Measurements from ENCODE around the gene ODAD4.
A peak's percentile ranks its signal among the peaks of the same experiment; 100 is the strongest.

ODAD4 gene, protein sequence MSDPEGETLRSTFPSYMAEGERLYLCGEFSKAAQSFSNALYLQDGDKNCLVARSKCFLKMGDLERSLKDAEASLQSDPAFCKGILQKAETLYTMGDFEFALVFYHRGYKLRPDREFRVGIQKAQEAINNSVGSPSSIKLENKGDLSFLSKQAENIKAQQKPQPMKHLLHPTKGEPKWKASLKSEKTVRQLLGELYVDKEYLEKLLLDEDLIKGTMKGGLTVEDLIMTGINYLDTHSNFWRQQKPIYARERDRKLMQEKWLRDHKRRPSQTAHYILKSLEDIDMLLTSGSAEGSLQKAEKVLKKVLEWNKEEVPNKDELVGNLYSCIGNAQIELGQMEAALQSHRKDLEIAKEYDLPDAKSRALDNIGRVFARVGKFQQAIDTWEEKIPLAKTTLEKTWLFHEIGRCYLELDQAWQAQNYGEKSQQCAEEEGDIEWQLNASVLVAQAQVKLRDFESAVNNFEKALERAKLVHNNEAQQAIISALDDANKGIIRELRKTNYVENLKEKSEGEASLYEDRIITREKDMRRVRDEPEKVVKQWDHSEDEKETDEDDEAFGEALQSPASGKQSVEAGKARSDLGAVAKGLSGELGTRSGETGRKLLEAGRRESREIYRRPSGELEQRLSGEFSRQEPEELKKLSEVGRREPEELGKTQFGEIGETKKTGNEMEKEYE

DNA sequence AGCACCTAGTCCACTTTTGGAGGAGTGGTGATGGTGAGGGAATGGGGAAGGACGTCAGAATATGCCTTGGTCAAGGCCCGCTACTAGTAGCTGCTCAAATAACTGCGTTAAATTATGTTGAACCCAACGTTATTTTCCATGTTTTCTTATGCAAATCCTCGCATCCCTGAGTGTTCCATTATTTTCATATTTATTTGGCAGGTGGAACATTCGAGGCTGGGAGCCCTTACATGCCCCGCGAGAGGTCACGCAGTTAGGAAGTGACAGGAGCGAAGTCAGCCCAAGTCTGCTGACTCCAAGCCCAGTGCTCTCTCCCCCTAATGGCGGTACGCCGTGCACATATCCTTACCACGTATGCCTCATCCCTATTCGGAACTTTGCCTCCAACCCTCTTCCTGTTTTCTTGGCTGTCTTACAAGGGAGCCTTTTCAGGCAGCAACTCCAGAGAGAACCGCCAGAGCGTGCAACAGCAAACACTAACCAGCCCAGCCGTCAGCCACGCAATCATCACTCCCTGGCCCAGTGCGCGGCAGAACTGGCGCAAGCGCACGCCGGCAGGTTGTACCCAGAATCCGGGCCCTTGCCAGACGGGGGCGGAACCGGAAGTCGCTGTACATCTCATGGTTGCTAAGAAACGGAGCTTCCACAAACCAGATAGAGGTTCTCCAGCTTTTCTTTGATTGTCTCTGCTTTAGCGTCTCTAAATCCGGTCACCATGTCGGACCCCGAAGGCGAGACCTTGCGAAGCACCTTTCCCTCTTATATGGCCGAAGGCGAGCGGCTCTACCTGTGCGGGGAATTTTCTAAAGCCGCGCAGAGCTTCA is at the start of gene ODAD4:
Gene ODAD4 (plus strand): TSS at position 609 of the 824 bp plus-strand sequence. CDS start 107 bp downstream, at position 716.
- peak; percentile 91 to 93 for DNase-seq (ENCODE audit: low read depth in 1 of 2, low spot score in 1 of 2)

DNA sequence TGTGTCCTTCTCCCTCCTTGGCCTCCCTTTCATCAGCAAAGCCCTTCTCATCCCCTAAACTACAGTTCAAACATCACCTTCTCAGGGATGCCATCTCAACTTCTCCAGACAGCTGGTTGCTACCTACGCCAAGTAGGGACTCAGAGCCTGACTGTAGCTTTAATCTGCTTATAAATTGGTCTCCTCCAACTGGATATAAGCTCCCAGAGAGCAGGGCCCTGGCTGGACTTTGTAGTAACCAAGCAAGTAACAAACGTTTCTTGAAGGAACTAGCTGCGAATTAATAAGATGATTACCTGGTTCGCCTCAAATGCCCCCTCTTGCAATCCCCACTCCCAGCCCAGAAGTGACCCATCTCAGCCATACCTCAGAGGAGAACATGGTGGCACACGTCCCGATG is 47.7 kb upstream of the ODAD4 start:
- DNase-seq (ENCODE audit: low read depth in 1 of 2, low spot score in 1 of 2): no peak

DNA sequence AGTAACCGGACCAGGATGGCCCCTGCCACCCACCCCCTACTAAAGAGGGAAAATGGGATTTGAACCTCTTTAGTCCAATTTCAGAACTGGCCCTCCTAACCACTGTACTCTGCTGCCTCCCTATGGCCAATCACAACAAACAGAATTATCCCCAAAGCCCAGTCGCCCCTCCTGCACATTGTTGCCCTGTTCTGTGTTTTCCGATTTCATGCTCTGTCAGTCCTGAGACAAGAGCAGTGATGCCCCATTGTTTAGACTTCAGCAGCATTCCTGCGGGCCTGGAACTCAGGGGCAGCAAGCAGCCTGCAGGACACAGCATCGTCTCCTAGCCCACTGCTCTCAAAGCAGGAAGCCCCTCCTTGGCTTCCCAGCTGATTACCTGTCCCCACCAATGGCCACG is 44.7 kb upstream of the ODAD4 start:
- DNase-seq (ENCODE audit: low read depth in 1 of 2, low spot score in 1 of 2): no peak

DNA sequence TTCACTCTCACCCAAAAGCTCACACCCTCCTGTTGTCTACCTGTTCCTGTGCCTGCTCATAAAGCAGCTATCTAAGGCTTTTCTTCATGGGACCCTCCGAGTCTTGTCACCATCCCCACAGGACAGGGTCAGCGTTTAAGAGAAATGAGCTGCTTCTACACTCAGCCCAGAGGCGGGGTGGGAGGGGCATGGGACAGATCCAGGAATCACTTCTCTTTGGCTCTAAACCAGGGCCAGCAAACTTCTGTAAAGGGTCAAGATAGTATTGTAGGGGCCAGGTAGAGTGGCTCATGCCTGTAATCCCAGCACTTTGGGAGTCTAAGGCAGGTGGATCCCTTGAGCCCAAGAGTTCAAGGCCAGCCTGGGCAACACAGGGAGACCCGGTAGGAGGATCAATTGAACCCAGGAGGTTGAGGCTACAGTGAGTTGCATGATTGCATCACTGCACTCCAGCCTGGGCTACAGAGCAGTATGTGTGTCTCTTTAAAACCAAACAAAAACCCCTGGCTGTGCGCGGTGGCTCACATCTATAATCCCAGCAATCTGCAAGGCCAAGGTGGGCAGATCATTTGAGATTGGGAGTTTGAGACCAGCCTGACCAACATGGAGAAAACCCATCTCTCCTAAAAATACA is 42.0 kb upstream of the ODAD4 start:
- no peak for DNase-seq (ENCODE audit: low read depth in 1 of 2, low spot score in 1 of 2)

DNA sequence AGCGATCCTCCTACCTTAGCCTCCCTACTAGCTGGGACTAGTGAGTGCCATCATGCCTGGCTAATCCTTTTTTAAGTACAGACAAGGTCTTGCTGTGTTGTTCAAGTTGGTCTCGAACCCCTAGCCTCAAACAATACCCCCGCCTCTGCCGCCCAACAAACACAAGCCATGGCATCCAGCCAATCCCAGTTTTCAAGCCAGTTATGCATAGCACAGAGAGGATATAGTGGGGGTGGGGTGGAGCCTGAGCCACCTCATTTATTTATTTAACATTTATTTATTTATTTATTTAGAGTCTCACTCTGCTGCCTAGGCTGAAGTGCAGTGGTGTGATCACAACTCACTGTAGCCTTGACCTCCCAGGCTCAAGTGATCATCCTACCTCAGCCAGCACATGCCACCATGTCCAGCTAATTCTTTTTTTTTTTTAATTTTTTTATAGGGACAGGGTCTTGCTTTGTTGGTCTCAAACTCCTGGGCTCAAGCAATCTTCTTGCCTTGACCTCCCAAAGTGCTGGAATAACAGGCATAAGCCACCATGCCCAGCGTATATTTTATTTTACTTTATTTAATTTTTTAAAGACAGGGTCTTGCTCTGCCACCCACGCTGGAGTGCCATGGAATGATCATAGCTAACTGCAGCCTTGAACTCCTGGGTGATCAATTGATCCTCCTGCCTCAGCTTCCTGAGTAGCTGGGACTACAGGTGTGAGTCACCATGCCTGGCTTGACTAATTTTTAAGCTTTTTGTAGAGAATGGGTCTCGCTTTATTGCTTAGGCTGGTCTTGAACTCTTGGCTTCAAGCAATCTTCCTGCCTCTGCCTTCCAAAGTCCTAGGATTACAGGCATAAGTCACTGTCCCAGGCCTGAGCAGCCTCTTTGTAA is 39.0 kb upstream of the ODAD4 start:
- DNase-seq (ENCODE audit: low read depth in 1 of 2, low spot score in 1 of 2): no peak

DNA sequence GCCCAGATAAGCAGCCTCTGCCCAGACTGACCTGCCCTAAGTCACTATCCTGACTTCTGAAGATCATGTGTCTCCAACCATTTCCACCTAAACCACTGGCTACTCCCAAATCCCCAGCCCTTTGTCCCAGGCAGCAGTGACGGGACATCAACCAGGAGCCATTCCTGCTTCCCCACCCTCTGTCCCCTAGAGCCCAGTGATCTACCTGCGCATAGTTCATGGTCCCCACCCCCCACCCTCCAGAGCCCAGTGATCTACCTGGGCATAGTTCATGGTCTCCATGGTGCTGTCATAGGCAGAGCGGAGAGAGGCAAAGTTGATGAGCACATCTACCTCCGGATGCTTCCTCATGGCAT is 38.4 kb upstream of the ODAD4 start:
- no peak for DNase-seq (ENCODE audit: low read depth in 1 of 2, low spot score in 1 of 2)

DNA sequence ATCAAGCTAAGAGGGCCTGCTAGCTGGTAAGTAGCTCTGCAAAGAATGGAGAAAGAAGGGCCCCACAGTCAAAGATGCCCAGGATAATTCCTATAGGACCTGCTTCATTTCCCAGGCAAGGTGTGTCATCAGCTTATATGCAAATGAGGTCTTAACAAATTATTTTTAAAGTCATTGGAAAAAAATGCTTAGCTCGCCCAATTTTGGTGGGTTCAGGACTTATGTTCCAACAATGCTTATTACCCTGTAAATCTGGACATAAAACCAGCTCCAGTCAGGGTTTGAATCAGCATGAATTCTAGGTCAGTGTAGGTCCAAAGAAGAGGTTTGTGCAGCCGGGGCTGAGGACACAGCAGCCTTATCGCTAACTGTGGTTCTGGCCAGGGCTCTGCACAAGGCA is 37.0 kb upstream of the ODAD4 start:
- DNase-seq (ENCODE audit: low read depth in 1 of 2, low spot score in 1 of 2): no peak

DNA sequence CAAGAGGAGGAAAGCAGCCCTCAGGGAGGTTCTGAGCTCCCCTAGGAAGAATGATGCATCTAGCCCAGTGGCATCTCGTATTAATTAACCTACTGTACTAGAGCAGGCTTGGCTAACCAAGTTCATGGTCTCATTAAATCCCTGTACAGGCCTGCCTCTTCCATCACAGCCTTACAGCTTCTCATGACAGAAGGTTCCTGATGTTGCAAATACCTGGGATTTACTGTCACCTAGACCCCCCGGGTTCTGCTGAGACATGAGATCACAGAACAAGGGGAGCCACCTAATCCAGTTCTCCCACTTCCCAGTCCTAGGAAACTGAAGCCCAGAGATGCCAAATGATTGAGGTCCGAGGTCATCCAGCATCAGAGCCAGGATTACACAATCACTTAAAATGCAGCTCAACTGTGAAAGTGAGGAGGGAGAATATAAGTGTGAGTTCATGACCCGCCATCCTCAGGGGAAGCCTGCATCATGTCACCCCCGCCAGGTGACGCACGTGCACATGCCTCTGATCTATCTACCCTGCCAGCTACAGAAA is 35.6 kb upstream of the ODAD4 start:
- DNase-seq (ENCODE audit: low read depth in 1 of 2, low spot score in 1 of 2): no peak

DNA sequence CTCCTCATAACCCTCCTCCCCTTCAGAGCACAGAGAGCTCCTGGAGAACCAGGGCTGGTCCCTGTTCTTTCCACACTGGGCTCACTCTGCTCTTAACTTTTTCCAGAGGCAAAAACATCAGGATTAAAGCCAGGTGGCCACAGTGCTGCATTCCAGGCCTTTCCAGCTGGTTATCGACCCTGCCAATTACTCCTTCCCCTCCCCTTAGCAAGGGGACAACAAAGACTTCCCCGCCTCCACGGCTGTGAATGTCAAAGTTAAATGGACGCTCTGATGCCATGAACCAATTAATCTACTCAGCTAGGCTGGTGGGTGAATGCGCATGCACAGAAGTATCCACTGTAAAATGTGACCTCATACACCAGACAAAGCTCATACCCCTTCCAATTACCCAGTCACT is 34.8 kb upstream of the ODAD4 start:
- no peak for DNase-seq (ENCODE audit: low read depth in 1 of 2, low spot score in 1 of 2)

DNA sequence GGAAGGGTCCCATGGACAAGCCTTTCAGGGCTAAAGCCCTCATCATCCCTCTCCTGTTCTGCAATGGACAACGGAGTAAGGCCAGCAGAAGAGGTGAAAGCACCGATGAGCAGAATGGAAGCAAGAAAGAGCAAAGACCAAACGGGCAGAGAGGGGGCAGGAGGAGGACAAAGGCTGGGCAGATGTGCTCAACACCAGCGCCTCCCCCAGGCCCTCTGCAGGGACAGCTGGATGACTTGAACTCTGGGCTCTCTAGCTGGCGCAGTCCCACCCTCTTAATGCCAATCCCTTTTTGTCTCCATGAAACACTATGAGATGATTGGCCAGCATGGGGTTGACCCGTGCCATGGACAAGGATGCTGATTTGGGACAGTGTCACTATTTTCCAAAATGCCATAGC is 33.7 kb upstream of the ODAD4 start:
- DNase-seq (ENCODE audit: low read depth in 1 of 2, low spot score in 1 of 2): no peak

DNA sequence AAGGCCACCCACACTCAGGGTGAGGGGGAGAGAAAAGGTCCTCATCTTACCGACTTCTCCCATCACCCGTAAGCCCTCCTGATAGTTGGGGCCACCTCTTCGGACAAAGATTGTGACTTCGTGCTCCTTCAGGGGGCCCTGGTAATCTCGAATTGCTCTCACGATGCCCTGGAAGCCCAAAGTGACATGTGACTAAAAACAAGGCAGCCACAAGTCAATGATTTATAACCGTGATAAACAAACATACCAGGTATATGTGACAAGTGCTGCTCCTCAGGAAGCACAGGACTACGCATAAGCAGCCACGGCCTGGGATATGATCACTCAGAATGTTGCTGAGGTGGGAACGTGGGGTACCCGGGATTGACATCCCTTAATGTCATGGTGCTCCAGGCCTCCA is 28.8 kb upstream of the ODAD4 start:
- no peak for DNase-seq (ENCODE audit: low read depth in 1 of 2, low spot score in 1 of 2)

DNA sequence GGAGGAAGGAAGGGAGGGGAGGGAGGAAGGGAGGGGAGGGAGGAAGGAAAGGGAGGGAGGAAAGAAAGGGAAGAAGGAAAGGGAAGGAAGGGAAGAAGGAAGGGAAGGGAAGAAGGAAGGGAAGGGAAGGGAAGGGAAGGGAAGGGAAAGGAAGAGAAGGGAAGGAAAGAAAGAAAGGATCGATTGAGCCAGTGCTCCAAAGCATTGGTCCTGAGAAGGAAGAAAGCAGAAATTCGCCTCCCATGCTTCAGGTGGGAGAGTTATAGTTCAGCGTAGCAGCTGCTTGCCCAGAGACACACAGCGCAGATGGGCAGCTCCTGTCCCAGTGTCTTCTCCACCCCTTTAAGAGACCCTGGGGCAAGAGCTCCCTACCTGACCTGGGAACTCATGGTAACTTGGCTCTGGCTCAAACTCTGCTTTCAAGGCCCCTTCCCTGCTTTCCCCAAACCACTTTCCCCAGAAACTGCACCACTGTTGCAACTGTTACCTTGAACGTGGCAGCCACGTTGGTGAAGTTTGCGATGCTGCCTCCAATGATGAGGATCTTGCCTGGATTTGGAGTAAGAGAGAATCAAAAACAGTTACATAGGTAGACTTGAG is 26.1 kb upstream of the ODAD4 start:
- DNase-seq (ENCODE audit: low read depth in 1 of 2, low spot score in 1 of 2): no peak

DNA sequence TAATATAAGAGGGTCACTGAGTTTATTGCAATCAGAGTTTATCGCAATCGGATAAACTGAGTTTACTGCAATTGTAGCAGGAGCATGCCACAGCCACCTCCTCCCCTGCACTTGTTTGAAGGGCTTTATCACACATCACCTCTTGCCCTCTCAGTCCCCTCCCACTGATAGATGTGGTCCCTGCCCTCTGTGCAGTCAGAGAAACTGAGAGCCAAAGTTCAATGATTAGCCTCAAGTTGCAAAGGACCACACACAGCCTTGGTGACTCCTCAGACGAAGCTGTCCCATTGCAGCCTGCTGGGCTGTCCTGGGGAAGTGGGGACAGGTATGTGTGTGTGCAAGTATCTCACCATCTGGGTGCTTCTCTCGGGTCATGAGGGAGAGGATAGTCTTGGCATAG is 25.2 kb upstream of the ODAD4 start:
- DNase-seq (ENCODE audit: low read depth in 1 of 2, low spot score in 1 of 2): no peak

DNA sequence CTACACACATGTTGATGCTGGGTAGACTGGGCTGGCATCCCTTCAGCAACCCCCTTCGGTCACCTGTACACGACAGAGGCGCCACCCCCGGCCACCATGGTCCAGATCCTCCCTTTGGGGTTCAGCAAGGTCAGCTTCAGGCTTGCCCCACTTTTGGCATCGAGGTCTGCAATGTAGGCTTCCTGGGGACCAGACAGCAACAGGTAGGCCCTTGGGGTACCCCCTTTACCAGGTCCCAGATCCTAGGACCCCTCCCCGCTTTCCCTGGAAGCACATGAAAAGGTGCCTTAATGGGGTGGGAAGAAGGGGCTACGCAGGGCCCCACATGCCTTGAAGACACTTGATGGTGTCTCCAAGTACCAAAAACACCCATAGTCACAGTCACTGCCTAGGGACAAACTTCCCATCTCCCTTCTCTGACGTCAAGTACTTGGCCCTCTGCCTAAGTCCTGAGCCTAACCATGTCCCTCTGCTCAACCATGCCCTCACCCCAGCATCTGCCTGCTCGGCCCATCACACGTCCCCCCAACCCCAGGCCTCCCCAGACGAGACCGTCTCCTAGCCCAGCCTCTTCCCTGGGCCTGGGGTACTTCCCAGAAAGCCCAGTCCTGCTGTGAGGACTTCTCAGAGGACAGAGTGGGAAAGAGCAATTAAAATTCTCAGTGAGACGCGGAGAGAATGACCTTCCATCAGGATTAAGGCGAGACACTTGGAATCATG is 23.8 kb upstream of the ODAD4 start:
- no peak for DNase-seq (ENCODE audit: low read depth in 1 of 2, low spot score in 1 of 2)

DNA sequence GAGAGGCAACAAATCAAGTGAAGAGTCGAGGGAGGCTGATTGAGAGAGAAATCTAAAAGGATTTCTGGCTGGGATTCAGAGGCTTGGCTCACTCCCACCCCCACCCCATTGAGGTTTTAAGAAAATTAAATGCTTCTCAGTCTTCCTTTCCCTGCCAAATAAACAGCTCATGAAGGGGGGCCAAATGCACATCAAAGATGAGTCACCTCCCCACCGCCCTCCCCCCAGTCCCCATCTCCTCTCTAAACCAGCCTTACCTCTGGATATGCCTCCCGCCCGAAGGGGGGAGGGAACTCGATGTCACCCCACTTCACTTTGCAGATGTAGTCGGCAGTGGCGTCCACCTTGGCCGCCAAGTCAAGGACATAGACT is 23.2 kb upstream of the ODAD4 start:
- no peak for DNase-seq (ENCODE audit: low read depth in 1 of 2, low spot score in 1 of 2)

DNA sequence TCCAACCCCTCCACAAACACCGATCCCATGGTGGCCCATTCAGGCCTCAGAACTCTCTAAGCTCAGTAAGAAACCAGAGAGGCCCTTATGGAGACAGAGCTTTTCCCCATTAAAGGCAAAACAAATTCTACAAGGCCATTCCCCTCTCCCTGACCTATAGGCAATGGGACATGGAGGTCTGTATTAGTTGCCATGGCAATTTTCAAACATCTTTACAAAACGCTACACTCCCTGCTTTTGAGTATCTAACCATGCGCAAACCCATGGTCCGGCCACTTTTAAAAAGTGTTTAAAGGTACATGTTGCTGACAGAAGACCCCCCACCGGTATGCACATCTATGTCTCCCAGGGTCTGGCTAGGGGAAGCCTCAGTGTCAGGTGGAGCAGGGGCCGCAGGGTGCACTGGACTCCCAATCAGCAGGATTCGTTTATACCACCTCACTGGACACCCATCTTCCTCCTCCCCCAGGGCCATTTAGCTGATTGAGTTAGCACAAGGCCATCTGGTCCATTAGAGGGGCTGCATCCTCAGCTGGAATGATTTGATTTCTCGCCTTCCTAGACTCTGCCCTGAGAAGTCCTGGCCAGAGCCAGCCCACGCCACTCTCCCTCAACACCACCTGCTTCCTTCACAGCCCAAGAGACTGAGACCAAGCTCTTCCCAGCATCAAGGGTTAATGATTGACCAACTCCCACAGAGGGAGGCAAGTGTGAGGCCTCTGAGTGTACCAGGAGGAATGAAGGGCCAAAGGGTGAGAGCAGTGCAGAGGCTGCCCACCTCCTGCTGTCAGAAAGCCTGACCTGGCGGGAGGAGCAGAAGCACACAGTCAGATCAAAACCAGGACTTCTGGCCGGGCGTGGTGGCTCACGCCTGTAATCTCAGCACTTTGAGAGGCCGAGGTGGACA is 22.5 kb upstream of the ODAD4 start:
- no peak for DNase-seq (ENCODE audit: low read depth in 1 of 2, low spot score in 1 of 2)

DNA sequence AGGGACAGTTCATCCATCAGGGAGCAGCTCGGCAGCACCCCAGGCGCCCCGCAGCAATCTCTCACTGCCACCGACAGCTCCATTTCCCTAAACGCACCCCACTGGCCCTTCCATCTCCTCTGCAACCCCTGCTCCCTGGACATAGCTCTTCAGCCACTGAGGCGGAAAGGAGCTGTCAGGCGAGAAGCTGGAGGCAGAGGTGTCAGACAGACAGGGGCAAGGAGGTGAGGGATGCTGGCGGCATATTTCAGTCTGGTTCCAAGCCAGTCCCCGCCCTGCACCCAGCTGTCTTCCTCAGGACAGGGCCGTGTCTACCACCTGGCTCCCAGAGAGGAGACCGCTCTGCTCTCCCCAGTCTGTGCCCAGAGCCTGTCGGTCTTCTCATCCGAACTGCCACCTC is 21.3 kb upstream of the ODAD4 start:
- DNase-seq (ENCODE audit: low read depth in 1 of 2, low spot score in 1 of 2): no peak

DNA sequence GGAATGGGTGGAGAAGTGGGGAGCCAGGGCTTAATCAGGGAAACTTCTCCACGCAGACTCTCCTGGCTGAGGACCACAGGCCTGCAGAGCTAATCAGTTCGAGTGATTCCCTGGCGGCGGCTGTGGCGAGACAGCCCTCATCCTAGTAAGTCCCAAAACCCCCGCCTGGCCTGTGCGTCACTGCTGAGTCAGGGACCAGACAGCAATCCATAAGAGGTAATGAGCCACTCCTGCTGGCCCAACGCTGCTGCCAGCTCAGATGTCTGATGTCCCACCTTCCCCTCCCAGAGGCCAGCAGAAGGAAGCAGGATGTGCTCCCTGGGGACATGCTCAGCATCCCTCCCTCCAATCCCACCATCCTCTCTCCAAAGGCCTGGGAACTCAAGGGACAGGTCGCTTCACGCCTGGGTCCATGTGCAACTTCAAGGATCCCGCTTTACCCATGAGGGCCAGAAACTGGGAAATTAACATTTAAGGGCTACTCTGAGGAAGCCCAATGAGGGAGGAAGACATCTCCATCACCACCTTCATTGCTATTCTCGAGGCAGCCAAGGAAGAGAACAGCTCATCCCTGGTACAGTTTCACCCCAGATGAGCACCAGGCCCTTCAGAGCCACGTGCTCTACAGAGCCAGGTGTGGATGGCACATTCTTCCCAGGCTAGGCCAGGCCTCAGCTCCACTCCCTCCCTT is 19.6 kb upstream of the ODAD4 start:
- DNase-seq (ENCODE audit: low read depth in 1 of 2, low spot score in 1 of 2): no peak
